GM23338 (cell line): ENCODE results near the gene SFT2D3. TPM values are rescaled to one million over a fixed set of nuclear protein-coding genes. Genes with fewer than 3 reads are reported as not detected.

Experiments
- ATAC-seq: fragments of 200-7000 bp; cut with Tn5 transposase; 3 replicates; pipeline ENCODE4 v1.9.1; 2020
- DNase-seq: peaks from one replicate; pipeline ENCODE4 v3.0.0-alpha.2; 2015; ENCODE audit warnings: low spot score
- H2AFZ ChIP-seq: fragments of 200-600 bp; sonication (generic); 2 replicates; pipeline ENCODE4 v1.8.0; 2016; ENCODE audit warnings: antibody characterized with exemption, mild to moderate bottlenecking, moderate library complexity
- H3F3A ChIP-seq: fragments of 200-600 bp; sonication (generic); replicated peaks from 2 replicates; pipeline ENCODE4 v1.8.0; 2017; ENCODE audit warnings: antibody characterized with exemption, mixed run types, low read depth
- H3K27ac ChIP-seq: fragments of 200-600 bp; sonication (generic); 2 replicates; pipeline ENCODE4 v1.6.1; 2016; ENCODE audit warnings: low read depth
- H3K27me3 ChIP-seq: fragments of 200-600 bp; sonication (generic); 2 replicates; pipeline ENCODE4 v1.8.0; 2016; ENCODE audit warnings: mild to moderate bottlenecking, mixed run types, moderate library complexity; ENCODE audit not compliant: insufficient read depth
- H3K36me3 ChIP-seq: fragments of 200-600 bp; sonication (generic); 2 replicates; pipeline ENCODE4 v1.8.0; 2016; ENCODE audit warnings: mild to moderate bottlenecking; ENCODE audit not compliant: insufficient read depth
- H3K4me1 ChIP-seq: fragments of 200-600 bp; sonication (generic); 2 replicates; pipeline ENCODE4 v1.8.0; 2016; ENCODE audit warnings: mild to moderate bottlenecking, moderate library complexity; ENCODE audit not compliant: insufficient read depth
- H3K4me2 ChIP-seq: fragments of 200-600 bp; sonication (generic); 2 replicates; pipeline ENCODE4 v1.7.1; 2017; ENCODE audit warnings: mixed run types
- H3K4me3 ChIP-seq: fragments of 200-600 bp; sonication (generic); 2 replicates; pipeline ENCODE4 v1.6.1; 2016; ENCODE audit warnings: mixed run types
- H3K79me2 ChIP-seq: fragments of 200-600 bp; sonication (generic); replicated peaks from 2 replicates; pipeline ENCODE4 v1.8.0; 2017; ENCODE audit warnings: mild to moderate bottlenecking; ENCODE audit not compliant: insufficient read depth
- H3K9me2 ChIP-seq: fragments of 200-600 bp; sonication (generic); 2 replicates; pipeline ENCODE4 v1.8.0; 2017; ENCODE audit not compliant: insufficient read depth
- H4K20me1 ChIP-seq: fragments of 200-600 bp; sonication (generic); replicated peaks from 2 replicates; pipeline ENCODE4 v1.8.0; 2017; ENCODE audit warnings: mild to moderate bottlenecking; ENCODE audit not compliant: insufficient read depth
- H3K27ac Mint-ChIP-seq: 2 replicates; pipeline ENCODE4 v1.8.0; 2020; ENCODE audit warnings: inconsistent platforms, mild to moderate bottlenecking, moderate library complexity, mixed read lengths
- H3K27me3 Mint-ChIP-seq: 3 replicates; pipeline ENCODE4 v1.8.0; 2022; ENCODE audit warnings: low read depth, mild to moderate bottlenecking, moderate library complexity, mixed read lengths, inconsistent platforms; ENCODE audit not compliant: insufficient read depth, poor library complexity
- H3K36me3 Mint-ChIP-seq: 3 replicates; pipeline ENCODE4 v1.8.0; 2021; ENCODE audit warnings: low read depth, mild to moderate bottlenecking, inconsistent platforms, moderate library complexity, mixed read lengths
- H3K4me1 Mint-ChIP-seq: 3 replicates; pipeline ENCODE4 v1.8.0; 2020; ENCODE audit warnings: mild to moderate bottlenecking, inconsistent platforms, mixed read lengths
- H3K4me3 Mint-ChIP-seq: 3 replicates; pipeline ENCODE4 v1.8.0; 2021; ENCODE audit warnings: moderate library complexity, mild to moderate bottlenecking, inconsistent platforms, mixed read lengths
- H3K9me3 Mint-ChIP-seq: 3 replicates; pipeline ENCODE4 v1.8.0; 2020; ENCODE audit warnings: moderate library complexity, mild to moderate bottlenecking, inconsistent platforms, mixed read lengths
- CREB1 ChIP-seq: fragments of 250-450 bp; sonication (Bioruptor Pico); IDR thresholded peaks from 2 replicates; pipeline ENCODE4 v1.5.0; 2020; ENCODE audit warnings: low read depth, mild to moderate bottlenecking, moderate library complexity
- EZH2 ChIP-seq: fragments of 200-600 bp; sonication (generic); IDR thresholded peaks from one replicate; pipeline ENCODE4 v1.8.0; 2017; ENCODE audit warnings: antibody characterized with exemption, mild to moderate bottlenecking, low read depth; ENCODE audit not compliant: unreplicated experiment
- JUNB ChIP-seq: IDR thresholded peaks from one replicate; pipeline ENCODE4 v1.6.1; 2016; ENCODE audit warnings: antibody characterized with exemption; ENCODE audit not compliant: unreplicated experiment
- NANOG ChIP-seq: IDR thresholded peaks from 2 replicates; pipeline ENCODE4 v1.6.1; 2016; ENCODE audit warnings: antibody characterized with exemption, borderline replicate concordance
- POLR2AphosphoS5 ChIP-seq: IDR thresholded peaks from 2 replicates; pipeline ENCODE4 v1.6.1; 2016; ENCODE audit warnings: antibody characterized with exemption, low read depth
- REST ChIP-seq: IDR thresholded peaks from one replicate; pipeline ENCODE4 v1.6.1; 2018; ENCODE audit warnings: antibody characterized with exemption; ENCODE audit not compliant: unreplicated experiment
- STAT1 ChIP-seq: IDR thresholded peaks from one replicate; pipeline ENCODE4 v1.6.1; 2016; ENCODE audit warnings: antibody characterized with exemption; ENCODE audit not compliant: unreplicated experiment
- ZNF114 ChIP-seq: fragments of 250-450 bp; sonication (Bioruptor Pico); IDR thresholded peaks from 2 replicates; pipeline ENCODE4 v1.5.0; 2020; ENCODE audit warnings: mild to moderate bottlenecking, moderate library complexity
- ZNF331 ChIP-seq: fragments of 250-450 bp; sonication (Bioruptor Pico); IDR thresholded peaks from 2 replicates; pipeline ENCODE4 v1.5.0; 2020; ENCODE audit warnings: low read depth, mild to moderate bottlenecking, moderate library complexity
- polyA plus RNA-seq: library from polyadenylated mRNA; unstranded; fragments of >200 nt; fragmentation: Nextera tagmentation; extraction: Ambion mirVana; gene quantifications from 2 replicates; pipeline ENCODE4 v1.2.1, GENCODE V29; 2016
- total RNA-seq: library from RNA; depleted of rRNA; stranded (reverse); fragments of >200 nt; shearing (Covaris generic); gene quantifications from 2 replicates; pipeline ENCODE4 v1.2.3, GENCODE V29; 2014
- TF ChIP-seq, protein P1 (sequence below), 2 experiments: fragments of 200-600 bp in 1 of 2; sonication (generic) in 1 of 2; conservative IDR thresholded peaks; 2 replicates each; pipeline versions ENCODE4 v1.5.1 to v1.6.1; 2016 to 2017; ENCODE audit warnings: antibody characterized with exemption in 2 of 2, low read depth in 2 of 2, mild to moderate bottlenecking in 2 of 2, moderate library complexity in 1 of 2

The SFT2D3 gene
- total and polyA plus RNA-seq, 2 experiments from 2014 or later: 13.7 TPM; not detected in 1

- TF ChIP-seq REST (no peak), ZNF114 (CRISPR knock-in tag) (no peak), POLR2AphosphoS5 (no peak), ZNF331 (CRISPR knock-in tag) (no peak), NANOG (no peak), EZH2 (no peak), STAT1 (no peak), CREB1 (CRISPR knock-in tag) (no peak), JUNB (no peak)
- TF ChIP-seq, protein P1, sequence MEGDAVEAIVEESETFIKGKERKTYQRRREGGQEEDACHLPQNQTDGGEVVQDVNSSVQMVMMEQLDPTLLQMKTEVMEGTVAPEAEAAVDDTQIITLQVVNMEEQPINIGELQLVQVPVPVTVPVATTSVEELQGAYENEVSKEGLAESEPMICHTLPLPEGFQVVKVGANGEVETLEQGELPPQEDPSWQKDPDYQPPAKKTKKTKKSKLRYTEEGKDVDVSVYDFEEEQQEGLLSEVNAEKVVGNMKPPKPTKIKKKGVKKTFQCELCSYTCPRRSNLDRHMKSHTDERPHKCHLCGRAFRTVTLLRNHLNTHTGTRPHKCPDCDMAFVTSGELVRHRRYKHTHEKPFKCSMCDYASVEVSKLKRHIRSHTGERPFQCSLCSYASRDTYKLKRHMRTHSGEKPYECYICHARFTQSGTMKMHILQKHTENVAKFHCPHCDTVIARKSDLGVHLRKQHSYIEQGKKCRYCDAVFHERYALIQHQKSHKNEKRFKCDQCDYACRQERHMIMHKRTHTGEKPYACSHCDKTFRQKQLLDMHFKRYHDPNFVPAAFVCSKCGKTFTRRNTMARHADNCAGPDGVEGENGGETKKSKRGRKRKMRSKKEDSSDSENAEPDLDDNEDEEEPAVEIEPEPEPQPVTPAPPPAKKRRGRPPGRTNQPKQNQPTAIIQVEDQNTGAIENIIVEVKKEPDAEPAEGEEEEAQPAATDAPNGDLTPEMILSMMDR (conservative IDR thresholded peaks at IDR 0.05; ENCODE audit: low read depth in 2 of 2): no peak
Measured at GRCh38 chr2:127683056-127683455, 18.2 kb upstream of the SFT2D3 start (continued).

GRCh38 chr2:127683757-127684156 is 17.5 kb upstream of the SFT2D3 start:
- Histone ChIP-seq H3K36me3 (no peaks in the 10 kb centered on the region), H3K4me1 (no peaks in the 10 kb centered on the region), H3K4me2 (no peak overlapping the region), H3K4me3 (no peak overlapping the region), H3F3A (no peaks in the 10 kb centered on the region), H3K79me2 (no peaks in the 10 kb centered on the region), H3K9me2 (no peaks in the 10 kb centered on the region), H3K27me3 (no peaks in the 10 kb centered on the region), H3K27ac (no peak overlapping the region), H2AFZ (peak overlapping the region; percentile 66; the same call in 1 of the 2 replicates), H4K20me1 (no peaks in the 10 kb centered on the region)
- peaks cover 2% of the 10 kb centered on the region; the same call in 1 of the 3 replicates for H3K4me1 Mint-ChIP-seq
- H3K9me3 Mint-ChIP-seq: peaks cover 8% of the 10 kb centered on the region
- H3K27ac Mint-ChIP-seq: no peak overlapping the region
- no peaks in the 10 kb centered on the region for H3K36me3 Mint-ChIP-seq
- ATAC-seq: no peak
- no peak for DNase-seq
- H3K27me3 Mint-ChIP-seq: peaks cover 2% of the 10 kb centered on the region
- no peak overlapping the region for H3K4me3 Mint-ChIP-seq
- TF ChIP-seq ZNF114 (CRISPR knock-in tag) (no peak), STAT1 (no peak), POLR2AphosphoS5 (no peak), EZH2 (no peak), JUNB (no peak), CREB1 (CRISPR knock-in tag) (no peak), ZNF331 (CRISPR knock-in tag) (no peak), REST (no peak), NANOG (no peak)
- TF ChIP-seq, protein P1 (conservative IDR thresholded peaks at IDR 0.05; ENCODE audit: low read depth in 2 of 2): no peak
